Neural progenitor cell (in vitro differentiated cells): ENCODE results near the gene ARHGEF2.

Source experiments
- CTCF ChIP-seq: fragments of 200-600 bp; sonication (generic); IDR thresholded peaks from 2 replicates; pipeline ENCODE4 v1.5.1; 2017; ENCODE audit warnings: antibody characterized with exemption, mild to moderate bottlenecking
- EZH2 ChIP-seq: fragments of 200-600 bp; sonication (generic); IDR thresholded peaks from 2 replicates; pipeline ENCODE4 v1.6.1; 2017; ENCODE audit warnings: antibody characterized with exemption, mild to moderate bottlenecking, moderate library complexity
- EZH2phosphoT487 ChIP-seq: fragments of 200-600 bp; sonication (generic); IDR thresholded peaks from 2 replicates; pipeline ENCODE4 v1.6.1; 2017; ENCODE audit warnings: antibody characterized with exemption

- TF ChIP-seq CTCF, result no peak
- TF ChIP-seq EZH2phosphoT487, result no peak
- no peak for TF ChIP-seq EZH2
These were observed 46.3 kb downstream of the ARHGEF2 start for GRCh38 chr1:155932081-155932480.
